GM15510 (cell line): Measurements from ENCODE around the gene RFTN2.

ENCODE experiments used
- POLR2A ChIP-seq: IDR thresholded peaks from 3 replicates; pipeline ENCODE4 v1.6.1; 2011; ENCODE audit warnings: borderline replicate concordance; ENCODE audit not compliant: insufficient read length; ENCODE audit errors: extremely low read depth

The RFTN2 gene

DNA sequence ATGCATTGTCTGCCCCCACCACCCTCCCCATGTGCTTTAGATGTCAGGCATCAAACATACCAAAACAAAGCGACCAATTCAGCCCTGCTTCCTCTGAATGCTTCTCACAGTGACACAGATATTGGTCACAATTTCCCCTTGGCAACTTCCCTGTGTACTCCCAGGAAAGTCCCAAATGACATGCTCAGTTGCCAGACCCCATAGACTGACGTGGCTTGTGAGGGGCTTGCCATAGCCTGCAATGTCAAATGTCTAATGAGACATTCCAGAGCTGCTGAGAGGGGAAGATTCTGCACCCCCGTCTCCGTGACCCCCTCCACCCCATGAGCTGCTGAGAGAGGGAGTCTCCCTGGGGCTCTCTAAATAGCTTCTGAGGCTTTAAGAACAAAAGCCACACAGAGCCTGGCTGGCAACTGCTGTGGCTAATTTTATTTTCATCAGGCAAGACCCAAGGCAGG lies 47.3 kb downstream of the RFTN2 start:
- no peak for TF ChIP-seq POLR2A

DNA sequence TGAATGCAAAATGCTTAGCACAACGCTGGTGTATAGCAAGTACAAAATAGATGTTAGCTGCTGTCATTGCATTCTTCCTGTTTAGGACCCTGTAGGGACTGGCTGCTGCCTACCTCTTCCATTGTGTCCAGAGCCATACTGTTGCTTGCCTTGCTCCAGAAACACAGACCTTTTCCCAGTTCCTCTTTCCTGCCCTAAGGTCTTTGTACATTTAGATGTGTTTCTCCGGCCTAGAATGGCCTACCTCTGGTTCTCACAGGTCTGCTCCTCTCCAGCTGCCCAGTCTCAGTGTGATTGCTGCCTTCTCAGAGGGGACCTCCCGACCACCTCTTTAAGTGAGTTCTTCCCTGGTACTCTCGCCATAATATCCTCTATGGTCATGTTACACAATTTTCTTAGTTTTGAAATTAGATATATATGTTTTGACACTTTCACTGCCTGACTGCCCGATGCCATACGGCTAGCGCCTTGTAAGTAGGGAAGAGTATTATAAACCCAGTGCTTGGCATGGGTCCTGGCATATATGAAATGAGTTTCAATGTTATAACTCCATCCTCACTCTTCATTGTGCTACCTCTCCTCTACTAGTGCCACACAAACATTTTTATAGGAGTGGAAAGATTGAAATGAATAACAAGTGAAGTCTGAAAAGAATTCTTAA lies 48.3 kb downstream of the RFTN2 start:
- no peak for TF ChIP-seq POLR2A

DNA sequence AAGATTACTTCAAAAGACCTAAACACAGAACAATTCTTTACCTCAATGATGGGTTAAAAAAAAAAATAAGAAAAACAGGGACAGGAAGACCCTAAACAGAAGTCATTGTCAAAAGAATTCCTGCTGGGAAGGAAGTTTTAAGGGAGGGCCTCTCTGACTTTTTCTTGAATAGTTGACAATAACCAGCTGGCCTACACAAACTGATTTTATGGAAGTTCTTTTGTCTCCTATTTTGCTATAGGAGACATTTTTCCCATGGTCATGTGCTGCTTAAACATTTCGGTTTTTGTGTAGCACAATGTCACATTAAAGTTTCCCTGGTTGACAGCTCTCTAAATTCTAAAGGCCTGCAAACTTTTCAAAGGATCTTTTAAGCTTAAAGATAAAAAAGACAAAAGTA lies 55.3 kb downstream of the RFTN2 start:
- TF ChIP-seq POLR2A, result no peak

DNA sequence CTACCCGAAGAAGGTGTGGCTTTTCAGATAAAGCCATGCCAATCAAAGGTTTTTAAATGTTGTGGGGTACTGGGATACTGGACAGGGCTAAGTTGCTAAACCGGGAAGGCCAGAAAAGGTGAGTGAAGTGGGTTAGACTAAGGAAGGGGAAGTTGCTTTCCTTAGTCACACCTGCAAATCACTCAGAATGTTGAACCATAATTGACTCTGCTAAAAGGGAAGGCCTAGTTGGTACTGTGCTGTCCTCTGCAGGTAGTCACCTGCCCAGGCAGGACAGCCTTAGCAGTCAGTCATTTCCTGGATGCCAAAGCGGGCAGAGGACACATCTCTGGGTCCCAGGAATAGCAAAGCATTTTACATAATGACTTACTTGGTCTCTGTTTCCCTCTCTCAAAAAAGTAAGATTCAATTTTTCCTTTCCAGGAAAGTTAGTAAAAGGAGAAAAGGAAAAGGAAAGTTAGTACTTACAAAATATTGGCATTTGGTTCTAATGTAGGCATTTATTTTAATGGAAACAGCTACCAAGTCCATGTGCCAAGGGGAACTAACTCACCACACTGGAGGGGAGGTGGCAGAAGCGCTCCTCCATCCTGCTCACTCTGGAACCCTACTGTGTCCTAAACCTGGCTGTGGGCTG lies 60.3 kb downstream of the RFTN2 start:
- no peak for TF ChIP-seq POLR2A

DNA sequence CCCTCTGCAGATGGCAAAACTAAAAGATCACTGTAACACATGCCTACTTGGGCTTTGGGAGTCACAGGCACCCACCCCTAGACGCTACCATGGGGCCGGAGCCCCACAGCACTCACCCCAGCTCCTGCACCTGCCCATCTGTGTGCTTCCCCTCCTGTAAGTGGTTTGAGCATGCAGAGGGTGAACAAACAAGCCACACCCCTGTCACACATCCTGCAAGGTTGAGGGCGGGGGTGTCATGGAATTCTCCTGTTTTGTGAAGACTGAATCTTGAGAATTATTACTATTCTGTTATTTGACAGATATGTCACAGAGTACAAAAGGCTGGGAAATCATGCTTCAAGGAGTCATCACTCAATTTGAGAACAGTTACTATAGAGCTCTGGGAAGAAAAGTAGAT lies 60.9 kb downstream of the RFTN2 start:
- no peak for TF ChIP-seq POLR2A

DNA sequence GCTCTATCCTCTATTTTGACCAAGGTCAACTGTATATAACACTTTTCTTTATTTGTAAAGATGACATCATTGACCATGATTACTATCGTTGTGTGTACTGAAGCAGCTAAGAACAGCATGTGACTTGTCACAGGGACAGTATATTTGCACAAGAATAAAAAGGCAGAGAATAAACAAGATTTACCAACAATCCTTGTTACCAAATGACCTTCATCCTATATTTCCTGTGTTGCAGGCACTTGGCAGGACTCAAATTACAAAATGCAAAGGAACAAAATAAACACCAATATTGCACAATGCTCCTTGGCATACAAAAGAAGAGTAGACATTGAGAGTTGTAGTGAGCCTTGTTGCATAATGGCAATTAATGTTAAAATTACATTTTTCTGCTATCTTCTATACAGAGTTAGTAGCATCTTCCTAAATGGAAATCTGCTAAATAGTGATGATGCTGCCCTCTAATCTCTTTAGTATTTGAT lies 61.8 kb downstream of the RFTN2 start:
- no peak for TF ChIP-seq POLR2A

DNA sequence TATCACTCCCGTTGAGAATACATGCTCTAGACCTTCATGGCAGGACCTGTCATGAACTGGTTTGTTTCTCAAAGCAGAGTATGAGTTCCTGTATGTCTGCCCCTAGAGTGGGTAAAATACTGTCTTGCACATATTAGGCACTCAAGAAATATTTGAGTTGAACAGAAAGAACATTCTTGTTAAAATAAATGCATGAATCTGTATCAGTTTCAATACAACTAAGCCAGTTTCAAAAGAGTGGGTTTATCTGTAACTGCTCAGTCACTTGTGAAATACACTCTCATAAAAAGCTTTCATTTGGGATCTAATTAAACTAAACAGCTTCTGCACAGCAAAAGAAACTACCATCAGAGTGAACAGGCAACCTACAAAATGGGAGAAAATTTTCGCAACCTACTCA lies 69.2 kb downstream of the RFTN2 start:
- TF ChIP-seq POLR2A, result no peak

DNA sequence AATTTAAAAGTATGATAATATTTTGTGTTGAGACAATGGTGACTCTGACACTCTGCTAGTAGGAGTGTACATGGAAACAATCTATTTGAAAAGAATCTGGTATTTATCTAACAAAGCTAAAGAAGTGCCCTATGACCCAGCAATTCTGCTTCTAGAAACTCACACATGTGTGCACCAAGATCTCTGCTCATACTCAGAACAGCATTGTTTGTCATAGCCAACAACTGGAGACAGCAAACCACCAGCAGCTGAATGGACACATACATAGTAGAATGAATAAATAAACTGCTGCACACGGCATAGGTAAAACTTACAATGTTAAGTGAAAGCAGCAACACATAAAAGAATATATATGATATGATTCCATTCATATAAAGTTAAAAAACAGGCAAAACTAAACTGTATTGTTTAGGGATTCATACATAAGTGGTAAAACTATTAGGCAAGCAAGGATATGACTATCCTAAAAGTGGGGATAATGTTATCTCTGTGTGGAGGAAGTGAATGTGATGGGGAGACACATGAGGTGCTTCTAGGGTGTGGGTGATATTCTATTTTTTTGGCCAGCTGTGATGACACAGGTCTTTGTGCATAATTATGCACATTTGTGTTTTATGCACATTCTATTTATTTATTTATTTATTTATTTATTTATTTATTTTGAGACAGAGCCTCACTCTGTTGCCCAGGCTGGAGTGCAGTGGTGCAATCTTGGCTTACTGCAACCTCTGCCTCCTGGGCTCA lies 71.1 kb downstream of the RFTN2 start:
- TF ChIP-seq POLR2A, result no peak

DNA sequence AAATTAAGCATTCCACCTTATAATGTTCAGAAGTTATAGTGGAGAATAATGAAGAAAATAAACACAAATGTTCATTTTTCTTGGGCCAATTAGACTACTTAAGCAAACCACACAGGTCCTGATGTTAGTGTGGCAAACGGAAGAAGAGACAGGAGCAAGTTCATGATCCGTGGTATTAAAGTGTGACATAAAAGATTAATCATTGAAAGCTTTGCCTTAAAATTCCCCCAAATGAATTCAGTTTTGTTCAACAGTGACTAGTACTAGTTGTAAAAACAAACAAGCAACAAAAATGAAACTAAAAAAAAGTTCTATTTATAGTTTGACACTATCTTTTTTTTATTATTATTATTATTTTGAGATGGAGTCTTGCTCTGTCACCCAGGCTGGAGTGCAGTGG lies 73.7 kb downstream of the RFTN2 start:
- no peak for TF ChIP-seq POLR2A

DNA sequence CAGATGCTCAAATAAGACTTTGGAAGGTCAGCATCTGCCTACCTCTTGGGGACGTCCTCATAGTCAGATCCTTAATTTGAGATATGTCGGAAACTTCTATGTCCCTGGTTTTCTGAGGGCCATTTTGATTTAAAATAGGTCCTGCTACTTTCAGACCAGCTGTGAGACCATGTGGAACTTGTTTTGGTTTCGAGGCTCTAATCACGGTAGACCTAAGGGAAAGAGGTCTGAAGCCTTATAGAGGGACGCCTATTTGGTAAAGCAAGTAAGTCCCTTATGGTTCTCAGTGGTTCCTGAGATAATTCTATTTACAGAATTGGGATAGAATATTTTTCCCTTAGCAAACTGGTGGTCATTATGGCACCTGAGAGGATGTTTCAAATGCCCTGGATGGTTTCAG lies 75.1 kb downstream of the RFTN2 start:
- no peak for TF ChIP-seq POLR2A

DNA sequence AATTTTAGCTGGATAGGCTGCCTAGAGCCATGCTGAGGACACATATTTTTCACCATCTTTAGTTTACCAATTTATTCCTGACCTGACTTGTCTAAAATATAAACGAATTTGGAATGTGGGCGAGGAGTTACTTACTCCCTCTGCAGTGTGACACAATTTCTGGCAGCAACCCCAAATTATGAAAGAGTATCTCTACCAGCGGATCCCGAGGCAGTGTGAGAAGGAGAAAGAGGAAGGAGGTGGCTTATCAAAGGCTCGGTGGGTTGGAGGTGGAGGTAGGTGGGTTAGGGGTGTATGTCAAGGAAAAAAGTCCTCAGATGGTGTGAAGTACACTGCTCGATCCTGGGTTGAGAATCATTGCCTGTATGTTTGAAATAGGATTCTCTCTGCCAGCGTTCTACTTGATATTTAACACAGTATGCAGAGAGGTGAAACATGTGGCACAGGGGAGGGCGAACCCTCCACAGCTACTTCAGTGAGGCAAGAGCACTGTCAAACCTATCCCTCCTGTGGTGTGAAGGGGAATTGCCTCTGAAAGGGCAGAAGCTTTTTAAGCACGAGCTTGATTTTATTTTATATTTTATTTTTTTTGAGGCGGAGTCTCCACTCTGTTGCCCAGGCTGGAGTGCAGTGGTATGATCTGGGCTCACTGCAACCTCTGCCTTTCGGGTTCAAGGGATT lies 76.0 kb downstream of the RFTN2 start:
- no peak for TF ChIP-seq POLR2A

DNA sequence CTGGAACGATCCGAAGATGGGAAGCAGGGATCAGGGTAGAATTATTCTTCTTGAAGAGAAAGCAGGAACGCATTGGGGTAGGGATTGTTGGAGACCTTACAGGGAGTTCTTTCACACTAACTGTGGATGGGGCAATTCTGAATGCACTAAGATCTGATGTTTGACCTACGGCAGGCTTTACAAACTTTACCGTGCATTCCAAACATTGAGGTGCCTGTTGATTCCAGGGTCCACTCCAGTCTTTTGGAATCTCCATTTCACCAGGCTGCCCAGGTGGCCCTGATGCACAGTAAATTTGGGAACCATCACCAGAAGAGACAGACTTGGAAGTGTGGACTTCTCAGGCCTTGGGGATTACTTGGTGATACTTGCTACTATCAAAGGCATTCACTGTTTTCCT lies 76.9 kb downstream of the RFTN2 start:
- TF ChIP-seq POLR2A, result no peak

DNA sequence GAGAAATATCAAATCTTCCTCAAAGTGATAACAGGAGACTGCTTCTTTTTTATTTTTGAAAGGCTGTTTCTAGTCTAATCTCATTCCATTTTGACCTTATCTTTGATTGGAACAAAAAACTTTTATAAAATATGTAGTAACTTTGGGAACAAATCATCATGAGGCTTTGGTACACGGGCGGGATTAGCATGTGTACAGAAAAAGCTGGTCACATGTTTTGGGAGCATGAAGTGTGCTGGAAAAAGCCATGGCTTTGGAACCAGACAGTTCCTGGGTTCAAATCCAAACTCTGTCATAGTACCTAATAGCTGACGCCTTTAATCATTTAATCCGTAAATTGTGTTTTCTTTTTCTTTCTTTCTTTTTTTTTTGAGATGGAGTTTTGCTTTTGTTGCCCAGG lies 78.2 kb downstream of the RFTN2 start:
- no peak for TF ChIP-seq POLR2A

DNA sequence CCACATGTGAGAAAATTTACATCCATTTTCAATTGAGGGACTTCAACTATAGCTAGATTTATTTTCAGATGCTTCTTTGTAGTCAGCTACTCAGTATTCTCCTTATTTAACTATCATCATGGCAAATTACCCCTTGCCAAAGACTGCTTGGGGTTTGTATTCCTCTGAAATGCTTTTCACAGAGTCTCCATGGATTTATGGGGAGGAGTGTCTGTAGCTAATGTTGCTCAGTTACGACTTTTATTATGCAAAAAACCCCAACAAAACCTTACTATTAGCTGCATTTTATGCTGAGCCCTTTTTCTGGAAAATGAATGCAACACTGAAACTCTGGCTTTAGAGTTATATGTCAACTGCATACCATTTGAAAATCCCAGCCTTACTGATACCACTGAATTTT lies 78.6 kb downstream of the RFTN2 start:
- no peak for TF ChIP-seq POLR2A
